8988T (cell line): ENCODE measurements around the gene VTI1A.

ENCODE experiments used
- DNase-seq: peaks from one replicate; pipeline ENCODE4 v3.0.0; 2011

The VTI1A gene

DNA sequence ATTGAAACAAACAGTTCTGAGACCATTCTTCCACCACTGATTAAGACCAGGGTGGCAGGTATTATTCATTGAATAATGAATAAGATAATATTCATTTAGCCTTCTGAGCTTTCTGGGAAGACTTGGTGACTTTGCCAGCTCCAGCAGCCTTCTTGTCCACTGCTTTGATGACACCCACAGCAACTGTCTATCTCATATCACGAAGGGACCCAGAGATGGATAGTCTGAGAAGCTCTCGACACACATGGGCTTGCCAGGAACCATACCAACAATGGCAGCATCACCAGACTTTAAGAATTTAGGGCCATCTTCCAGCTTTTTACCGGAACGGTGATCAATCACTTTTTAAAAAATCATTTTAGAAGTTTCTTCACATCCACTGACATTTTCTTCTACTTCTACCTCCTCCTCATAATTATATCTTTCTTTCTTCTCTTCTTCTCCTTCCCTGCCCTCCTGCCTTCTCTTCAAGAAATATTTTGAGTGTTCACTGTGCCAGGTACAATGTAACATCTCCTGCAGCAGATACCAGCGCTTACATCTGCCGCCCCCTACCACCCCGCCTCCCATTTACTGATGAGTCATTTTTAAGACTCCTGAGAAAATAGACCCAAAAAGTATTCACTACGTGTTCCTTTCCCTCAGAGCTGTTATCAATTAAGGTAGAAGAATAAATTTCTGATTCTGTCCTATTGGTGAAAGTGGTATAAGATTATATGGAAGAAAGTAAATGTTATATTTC is 101.7 kb downstream of the VTI1A start:
- no peak for DNase-seq

GRCh38 chr10:112552593-112553110 is 105.6 kb downstream of the VTI1A start:
- DNase-seq = no peak

DNA sequence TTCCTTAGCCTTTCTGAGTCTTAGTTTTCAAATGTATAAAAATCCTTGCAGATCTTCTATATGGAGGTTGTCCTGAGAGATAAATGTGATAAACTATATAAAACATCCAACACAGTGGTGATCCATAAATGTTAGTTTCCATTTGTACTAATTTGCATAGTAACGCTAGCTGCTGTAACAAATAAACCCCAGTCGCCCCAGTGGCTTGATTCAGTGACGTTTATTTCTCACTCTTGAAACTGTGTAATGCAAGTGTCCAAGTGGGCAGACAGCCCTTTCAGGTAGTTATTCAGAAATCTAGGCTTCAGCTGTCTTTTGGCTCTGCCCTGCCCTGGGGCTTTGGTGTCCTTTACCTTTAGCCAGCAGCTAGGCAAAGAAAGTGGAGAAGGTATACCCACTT is 106.3 kb downstream of the VTI1A start:
- DNase-seq = no peak

DNA sequence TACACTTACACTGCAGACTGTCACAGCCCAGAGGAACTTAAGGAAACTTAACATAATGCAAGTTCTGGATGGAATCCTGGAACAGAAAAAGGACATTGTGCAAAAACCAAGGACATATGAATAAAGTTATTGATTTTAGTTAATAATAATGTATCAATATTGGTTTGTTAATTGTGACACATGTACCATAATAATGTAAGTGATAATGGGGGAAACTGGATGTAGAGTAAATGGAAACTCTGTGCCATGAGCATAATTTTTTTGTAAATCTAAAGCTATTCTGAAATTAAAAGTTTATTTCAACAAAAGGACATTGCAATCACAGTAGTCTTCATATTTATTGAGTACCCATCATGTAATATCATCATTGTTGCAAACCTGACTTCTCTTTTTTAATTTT is 107.2 kb downstream of the VTI1A start:
- no peak for DNase-seq

- DNase-seq = no peak
Measured at GRCh38 chr10:112557197-112557596, 110.2 kb downstream of the VTI1A start.

- no peak for DNase-seq
Measured at GRCh38 chr10:112558476-112559142, 111.6 kb downstream of the VTI1A start.

GRCh38 chr10:112559349-112559748 is 112.3 kb downstream of the VTI1A start:
- DNase-seq = no peak

GRCh38 chr10:112562122-112562521 is 115.1 kb downstream of the VTI1A start:
- no peak for DNase-seq

DNA sequence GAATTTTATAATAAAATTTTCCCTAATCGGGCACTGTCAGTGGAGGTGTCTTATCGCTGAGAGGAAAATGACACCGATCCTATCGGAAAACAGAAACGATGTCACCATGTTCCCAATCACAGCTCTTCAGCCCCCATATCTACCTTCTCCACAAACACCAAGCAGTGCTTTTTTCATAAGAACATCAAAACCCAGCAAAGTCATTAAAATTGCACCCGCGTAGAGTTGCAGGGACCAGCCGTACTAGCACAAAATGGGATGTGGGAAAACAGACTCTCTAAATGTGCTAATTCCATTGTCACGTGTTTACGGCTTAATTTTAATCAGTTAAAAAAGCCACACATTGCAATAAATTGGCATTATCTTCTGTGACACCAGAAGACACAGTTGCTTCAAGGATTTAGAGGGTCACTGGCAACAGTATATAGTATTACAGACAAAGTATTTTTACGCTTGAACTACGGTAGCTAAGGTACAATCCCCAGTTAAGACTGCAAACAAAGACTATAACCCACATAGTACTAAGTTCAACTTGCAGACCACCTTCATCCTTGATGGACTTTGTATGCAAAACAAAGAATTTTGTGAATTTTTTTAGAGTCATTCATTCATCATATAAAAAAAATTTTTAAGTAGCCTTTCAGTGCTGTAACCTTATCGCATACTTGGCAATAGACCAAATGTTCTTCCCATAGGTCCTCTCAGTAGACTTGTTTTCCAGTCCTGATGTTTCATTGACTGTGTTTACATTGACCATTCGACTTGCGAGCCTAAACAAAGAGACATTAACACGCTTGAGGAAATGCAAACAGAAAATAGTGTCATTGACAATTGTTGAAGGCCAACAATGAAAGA is 116.0 kb downstream of the VTI1A start:
- no peak for DNase-seq

DNA sequence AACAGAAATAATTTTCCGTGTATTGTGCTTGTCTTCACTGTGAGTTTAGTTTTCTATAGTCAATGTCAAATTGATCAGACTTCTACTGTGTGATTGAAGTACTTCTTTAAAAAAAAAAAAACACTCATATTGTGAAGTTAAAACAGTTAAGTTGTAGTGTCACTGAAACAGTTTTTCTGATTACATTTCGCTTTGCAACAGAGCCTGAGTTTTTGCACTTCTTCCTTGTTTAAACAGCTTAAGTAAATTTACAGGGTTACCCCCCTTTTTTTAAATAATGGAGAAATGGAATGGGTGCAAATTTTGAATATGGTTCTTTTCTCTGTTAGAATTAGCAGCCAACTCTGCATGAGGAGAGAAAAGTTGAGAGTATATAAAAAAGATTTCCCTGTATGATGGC is 117.3 kb downstream of the VTI1A start:
- DNase-seq = no peak

- no peak for DNase-seq
Measured at GRCh38 chr10:112565434-112566053, 118.5 kb downstream of the VTI1A start.

DNA sequence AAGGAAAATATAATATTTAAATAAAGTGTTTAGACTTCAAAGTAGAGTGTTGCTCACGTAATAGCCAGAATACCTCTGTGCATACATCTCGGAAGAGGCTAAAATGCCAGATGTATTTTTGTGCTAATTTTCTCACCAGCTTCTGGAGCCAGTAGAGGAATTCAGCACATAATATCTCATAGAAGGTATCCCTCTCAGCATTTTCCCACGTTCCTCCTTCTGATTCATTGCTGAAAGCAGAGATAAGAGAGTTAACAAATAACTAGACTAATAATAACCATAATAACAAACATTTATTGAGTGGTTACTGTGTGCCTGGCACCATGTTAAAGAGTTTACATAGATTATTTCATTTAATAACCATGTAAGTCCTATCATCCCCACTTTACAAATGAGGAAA is 123.6 kb downstream of the VTI1A start:
- DNase-seq = no peak

GRCh38 chr10:112579578-112579977 is 132.6 kb downstream of the VTI1A start:
- DNase-seq = no peak

DNA sequence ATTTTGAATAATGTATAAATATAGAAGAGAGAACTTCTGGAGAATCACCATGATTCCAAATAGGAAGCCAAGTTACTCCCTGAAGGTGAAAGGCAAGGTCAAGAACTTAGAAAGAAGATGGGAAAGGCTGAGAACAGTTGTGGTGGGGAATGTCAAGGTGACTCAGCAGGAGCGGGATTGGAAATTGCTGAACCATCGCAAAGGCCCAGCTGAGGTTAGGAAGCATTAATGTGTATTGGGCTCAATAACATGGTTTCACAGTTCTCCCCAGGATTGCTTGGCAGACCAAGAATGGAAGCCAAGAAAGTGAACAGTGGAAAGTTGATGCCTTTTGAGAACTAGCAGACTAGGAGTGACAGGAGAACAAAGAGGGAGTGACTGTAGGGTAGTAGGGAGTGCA is 133.3 kb downstream of the VTI1A start:
- DNase-seq = no peak

DNA sequence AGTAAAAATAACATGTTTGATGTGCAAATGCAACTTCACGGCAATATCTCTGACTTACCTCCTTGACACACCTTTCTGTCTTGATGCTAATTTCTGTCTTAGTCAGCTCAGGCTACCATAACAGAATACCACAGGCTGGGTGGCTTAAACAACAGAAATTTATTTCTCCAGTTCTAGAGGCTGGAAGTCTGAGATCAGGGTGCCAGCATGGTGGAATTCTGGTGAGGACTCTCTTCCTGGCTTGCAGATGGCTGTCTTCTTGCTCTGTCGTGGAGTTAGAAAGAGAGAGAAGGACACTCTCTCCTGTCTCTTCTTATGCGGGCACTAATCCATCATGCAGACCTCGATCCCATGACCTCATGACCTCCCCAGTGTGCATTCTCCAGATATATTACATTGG is 134.9 kb downstream of the VTI1A start:
- no peak for DNase-seq

DNA sequence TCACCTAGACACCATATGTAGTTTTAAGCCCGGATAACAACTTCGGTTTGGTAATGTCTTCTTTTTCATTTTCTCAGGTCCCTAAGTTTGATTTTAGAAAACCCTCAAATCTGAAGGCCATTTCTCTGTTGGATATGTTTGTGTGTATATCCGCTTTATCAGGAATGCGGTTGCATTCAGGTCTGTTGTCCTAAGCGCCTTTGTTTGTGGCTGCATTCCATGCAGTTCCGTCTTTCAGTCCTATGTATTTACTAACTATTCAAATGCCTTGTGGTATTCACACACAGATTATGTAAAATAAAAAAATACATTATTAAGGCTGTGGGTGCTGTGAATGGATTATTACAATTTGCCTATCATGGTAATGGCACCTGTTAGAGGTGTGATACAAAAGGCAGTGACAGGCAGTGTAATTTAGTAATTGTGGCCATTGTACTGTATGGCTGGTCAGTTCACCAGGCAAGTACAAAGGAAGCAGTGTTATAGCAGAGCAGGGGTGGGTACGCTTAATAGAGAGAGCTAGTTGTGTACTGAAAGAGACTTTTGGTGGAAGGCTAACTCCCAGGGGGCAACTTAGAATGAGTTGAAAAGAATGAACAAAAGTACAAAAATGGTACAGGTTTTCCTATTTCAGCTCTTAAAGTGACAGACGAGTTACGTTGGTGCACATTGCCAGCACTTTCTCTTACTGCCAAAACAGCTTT is 136.4 kb downstream of the VTI1A start:
- DNase-seq = no peak

DNA sequence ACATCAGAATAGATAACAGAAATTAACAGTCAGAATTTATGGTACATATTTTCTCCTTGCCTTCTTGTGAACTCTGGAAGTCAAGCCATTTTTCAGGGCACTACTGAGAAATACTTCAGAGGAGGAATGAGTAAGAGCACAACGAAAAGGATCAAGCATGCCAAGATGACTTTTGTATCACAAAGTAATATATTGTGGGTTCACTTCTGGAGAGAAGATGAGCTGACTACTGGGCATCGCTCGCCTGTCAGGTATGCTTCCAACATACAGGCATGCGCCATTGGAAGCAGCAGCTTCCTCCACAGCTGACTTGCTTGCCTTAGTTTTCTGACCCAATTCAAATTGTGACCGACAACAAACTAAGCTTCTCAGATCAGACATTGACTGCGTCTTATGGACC is 137.3 kb downstream of the VTI1A start:
- DNase-seq = no peak

DNA sequence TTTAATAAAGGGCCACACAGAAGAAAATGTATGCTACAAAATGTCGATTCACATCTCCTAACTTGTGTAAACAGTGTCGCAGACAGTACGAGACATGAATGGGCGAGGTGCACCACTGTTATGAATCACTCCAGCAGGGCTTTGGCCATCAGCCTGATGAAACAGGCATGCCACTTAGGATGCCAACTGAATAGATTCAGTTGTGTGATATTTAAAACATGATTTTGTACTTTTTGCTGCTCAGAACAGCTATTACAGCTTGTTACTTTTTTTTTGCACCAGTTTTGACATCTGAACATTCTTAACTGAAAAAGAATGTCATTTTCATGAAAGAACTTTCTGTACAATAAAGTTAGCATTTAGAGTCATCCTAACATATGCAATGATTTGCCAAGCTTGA is 138.1 kb downstream of the VTI1A start:
- no peak for DNase-seq

GRCh38 chr10:112585960-112586359 is 138.9 kb downstream of the VTI1A start:
- no peak for DNase-seq

- DNase-seq = no peak
Measured at GRCh38 chr10:112587729-112588128, 140.7 kb downstream of the VTI1A start.

DNA sequence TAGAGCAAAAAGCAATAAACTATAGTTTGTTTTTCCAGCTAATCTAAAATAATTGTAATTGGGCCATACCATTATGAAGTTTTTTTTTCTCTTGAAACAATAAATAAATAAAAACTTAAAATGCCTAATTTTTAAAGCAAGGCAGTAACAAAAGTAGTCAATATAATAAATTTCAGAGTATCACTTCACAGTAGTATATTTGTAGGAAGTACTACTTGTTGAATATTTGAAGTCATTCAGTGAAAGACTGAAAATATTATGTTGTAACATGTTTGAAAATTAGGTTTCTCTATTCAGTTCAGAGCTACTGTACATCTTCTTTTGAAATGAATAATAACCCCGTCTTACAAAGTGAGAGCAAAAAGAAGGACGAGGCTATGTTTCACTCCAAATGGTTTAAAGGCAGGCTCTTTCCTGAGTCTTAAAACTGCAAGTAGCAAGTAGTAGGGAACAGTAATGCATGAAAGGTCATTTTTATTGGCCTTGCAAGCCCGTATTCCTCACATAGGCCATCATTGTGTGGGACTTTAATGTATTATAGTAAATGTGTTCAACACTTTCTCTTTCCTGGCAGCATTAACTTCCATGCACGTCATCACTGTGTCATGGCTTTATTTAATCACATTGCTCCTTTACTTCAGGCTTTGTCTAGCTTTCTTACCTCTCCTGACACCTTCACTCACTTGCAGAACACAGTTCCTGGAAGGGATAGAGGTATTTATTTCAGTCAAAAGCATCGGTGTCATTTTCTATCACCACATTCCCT is 141.4 kb downstream of the VTI1A start:
- DNase-seq = no peak

DNA sequence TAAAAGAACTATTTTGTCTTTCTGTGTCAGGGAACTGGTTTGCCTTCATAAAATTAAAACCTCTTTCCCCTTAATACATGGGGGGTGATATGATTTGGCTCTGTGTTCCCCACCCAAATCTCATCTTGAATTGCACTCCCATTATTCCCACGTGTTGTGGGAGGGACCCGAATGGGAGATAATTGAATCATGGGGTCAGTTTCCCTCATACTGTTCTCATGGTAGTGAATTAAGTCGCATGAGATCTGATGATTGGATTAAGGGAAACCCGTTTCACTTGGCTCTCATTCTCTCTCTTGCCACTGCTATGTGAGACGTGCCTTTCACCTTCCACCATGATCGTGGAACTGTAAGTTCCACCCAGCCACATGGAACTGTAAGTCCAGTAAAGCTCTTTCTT is 142.1 kb downstream of the VTI1A start:
- DNase-seq = no peak
